Activated T-helper 9 cell treated with anti-CD3 and anti-CD28 coated beads, Interleukin-2, amount 50 U/mL, for 16 hours (primary cell): ENCODE data around the gene MEGF8.
"Not testable (repeated sequence)": the region's sequence is repeated elsewhere in the genome, so short reads cannot be mapped to it uniquely, and the experiment has no call there.

Experiments used
- DNase-seq: peaks from one replicate; pipeline ENCODE4 v3.0.0-alpha.2; 2020; ENCODE audit warnings: low read depth

Gene MEGF8

GRCh38 chr19:42332059-42332458 is 6.6 kb downstream of the MEGF8 start:
- DNase-seq = no peak

- DNase-seq = no peak
Observed at GRCh38 chr19:42333018-42333417, 7.6 kb downstream of the MEGF8 start.

- no peak for DNase-seq
Observed at GRCh38 chr19:42333975-42334696, 8.7 kb downstream of the MEGF8 start.

GRCh38 chr19:42334697-42335373 is 9.4 kb downstream of the MEGF8 start:
- no peak for DNase-seq

GRCh38 chr19:42335374-42335936 is 10.0 kb downstream of the MEGF8 start:
- DNase-seq = no peak

GRCh38 chr19:42335971-42336370 is 10.5 kb downstream of the MEGF8 start:
- DNase-seq = no peak

- not testable (repeated sequence) for DNase-seq
Observed at GRCh38 chr19:42339126-42339860, 13.9 kb downstream of the MEGF8 start.

GRCh38 chr19:42339922-42340321 is 14.5 kb downstream of the MEGF8 start:
- DNase-seq = not testable (repeated sequence)

- DNase-seq = no peak
Observed at GRCh38 chr19:42343344-42344110, 18.1 kb downstream of the MEGF8 start.

GRCh38 chr19:42344336-42344893 is 19.0 kb downstream of the MEGF8 start:
- DNase-seq = no peak

GRCh38 chr19:42345191-42345812 is 19.9 kb downstream of the MEGF8 start:
- no peak for DNase-seq

- DNase-seq = no peak
Observed at GRCh38 chr19:42348211-42348610, 22.8 kb downstream of the MEGF8 start.

GRCh38 chr19:42349378-42350107 is 24.1 kb downstream of the MEGF8 start:
- DNase-seq = no peak

GRCh38 chr19:42350417-42350816 is 25.0 kb downstream of the MEGF8 start:
- no peak for DNase-seq

GRCh38 chr19:42351079-42351735 is 25.8 kb downstream of the MEGF8 start:
- no peak for DNase-seq

GRCh38 chr19:42352301-42353259 is 27.1 kb downstream of the MEGF8 start:
- no peak for DNase-seq

GRCh38 chr19:42353341-42354015 is 28.0 kb downstream of the MEGF8 start:
- no peak for DNase-seq

- DNase-seq = no peak
Observed at GRCh38 chr19:42355896-42356295, 30.5 kb downstream of the MEGF8 start.
